Epithelial cell of proximal tubule (primary cell): Measurements from ENCODE around the gene WNT2B. TPM values are rescaled to one million over a fixed set of nuclear protein-coding genes. Genes with fewer than 3 reads are reported as not detected.

ENCODE experiments used
- DNase-seq: peaks from one replicate; pipeline ENCODE4 v3.0.0-alpha.2; 2011; ENCODE audit warnings: low read depth
- H3K4me3 ChIP-seq: 2 replicates; pipeline ENCODE4 v1.5.1; 2011; ENCODE audit warnings: low read depth, mild to moderate bottlenecking, low read length
- CTCF ChIP-seq: conservative IDR thresholded peaks from 2 replicates; pipeline ENCODE4 v1.5.1; 2012; ENCODE audit warnings: low read depth, mild to moderate bottlenecking, low read length
- total RNA-seq: library from RNA; depleted of rRNA; stranded (reverse); fragments of >200 nt; gene quantifications from 2 replicates; pipeline ENCODE4 v1.2.3, GENCODE V29; 2015

The WNT2B gene
- total RNA-seq, 1 donor from 2014 or later, result 4.8 TPM

DNA sequence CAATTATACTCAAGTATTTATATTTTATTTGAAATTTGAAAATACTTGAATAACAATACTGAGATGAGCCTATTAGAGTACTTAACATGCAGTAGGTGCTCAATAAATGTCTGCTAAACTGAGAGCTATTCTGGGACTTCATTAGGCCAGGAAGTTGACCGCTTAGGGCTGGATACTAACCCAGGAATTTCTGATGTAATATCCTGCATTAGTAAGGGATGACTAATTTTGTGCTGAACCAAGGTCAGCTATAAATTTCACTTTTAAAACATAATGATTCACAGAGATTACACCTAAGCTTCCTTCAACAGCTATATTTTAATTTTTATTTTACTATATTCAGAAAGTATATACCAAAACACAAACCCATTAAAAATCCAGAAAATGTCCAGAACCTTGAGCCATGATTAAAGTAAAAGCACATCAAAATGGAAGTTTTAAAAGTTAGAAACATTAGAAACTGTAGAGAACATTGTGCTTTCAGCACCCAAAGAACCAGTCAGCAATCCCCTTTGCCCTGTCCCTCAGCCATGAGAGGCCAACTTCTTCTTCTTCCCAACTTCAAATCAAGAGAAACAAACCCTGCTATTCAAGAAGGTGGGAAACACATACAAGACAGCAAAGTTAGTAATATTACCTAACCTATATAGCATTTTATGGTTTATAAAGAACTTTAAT is 35.4 kb downstream of the WNT2B start:
- no peak overlapping the region for H3K4me3 ChIP-seq
- no peak for TF ChIP-seq CTCF
- peak; percentile 89 for DNase-seq

GRCh38 chr1:112544751-112545150 is 36.0 kb downstream of the WNT2B start:
- no peak overlapping the region for H3K4me3 ChIP-seq
- no peak for DNase-seq
- TF ChIP-seq CTCF, result no peak

GRCh38 chr1:112546076-112546475 is 37.3 kb downstream of the WNT2B start:
- no peak for TF ChIP-seq CTCF
- DNase-seq, result peak; percentile 61
- no peak overlapping the region for H3K4me3 ChIP-seq

- no peak overlapping the region for H3K4me3 ChIP-seq
- DNase-seq, result no peak
- TF ChIP-seq CTCF, result no peak
These were observed 39.8 kb downstream of the WNT2B start for GRCh38 chr1:112548547-112548946.

DNA sequence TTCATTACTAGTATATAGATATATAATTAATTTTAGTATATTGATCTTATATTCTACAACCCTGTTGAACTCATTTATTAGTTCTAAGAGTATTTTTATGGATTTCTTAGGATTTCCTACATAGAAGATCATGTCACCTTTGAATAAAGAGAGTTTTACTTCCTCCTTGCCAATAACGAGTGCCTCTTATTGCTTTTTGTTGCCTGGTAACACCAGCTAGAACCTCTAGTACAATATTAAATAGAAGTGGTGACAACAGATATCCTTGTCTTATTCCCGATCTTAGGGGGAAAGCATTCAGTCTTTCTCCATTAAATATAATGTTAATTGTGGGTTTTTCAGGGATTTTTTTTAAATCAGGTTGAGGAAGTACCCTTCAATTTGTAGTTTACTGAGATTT is 40.8 kb downstream of the WNT2B start:
- TF ChIP-seq CTCF, result no peak
- DNase-seq, result no peak
- no peak overlapping the region for H3K4me3 ChIP-seq

- no peak overlapping the region for H3K4me3 ChIP-seq
- no peak for DNase-seq
- no peak for TF ChIP-seq CTCF
These were observed 45.6 kb downstream of the WNT2B start for GRCh38 chr1:112554411-112554810.

DNA sequence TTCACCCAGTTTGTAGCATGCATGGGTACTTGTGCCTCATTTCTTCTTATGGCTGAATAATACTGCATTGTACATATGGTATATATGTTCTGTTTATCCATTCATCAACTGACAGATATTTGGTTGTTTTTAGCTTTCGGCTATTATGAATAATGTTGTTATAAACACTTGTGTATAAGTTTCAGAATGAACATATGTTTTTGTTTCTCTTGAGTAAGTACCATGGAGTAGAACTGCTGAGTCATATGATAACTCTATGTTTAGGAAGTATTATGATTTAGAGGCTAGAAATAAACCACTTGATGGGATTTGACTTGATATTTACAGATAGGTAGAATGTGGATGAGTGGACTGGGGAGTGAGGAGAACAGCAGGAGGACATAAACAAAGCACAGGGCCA is 48.6 kb downstream of the WNT2B start:
- no peak for TF ChIP-seq CTCF
- DNase-seq, result no peak
- no peak overlapping the region for H3K4me3 ChIP-seq
